ENCODE data around the gene SLC4A2.

DNA sequence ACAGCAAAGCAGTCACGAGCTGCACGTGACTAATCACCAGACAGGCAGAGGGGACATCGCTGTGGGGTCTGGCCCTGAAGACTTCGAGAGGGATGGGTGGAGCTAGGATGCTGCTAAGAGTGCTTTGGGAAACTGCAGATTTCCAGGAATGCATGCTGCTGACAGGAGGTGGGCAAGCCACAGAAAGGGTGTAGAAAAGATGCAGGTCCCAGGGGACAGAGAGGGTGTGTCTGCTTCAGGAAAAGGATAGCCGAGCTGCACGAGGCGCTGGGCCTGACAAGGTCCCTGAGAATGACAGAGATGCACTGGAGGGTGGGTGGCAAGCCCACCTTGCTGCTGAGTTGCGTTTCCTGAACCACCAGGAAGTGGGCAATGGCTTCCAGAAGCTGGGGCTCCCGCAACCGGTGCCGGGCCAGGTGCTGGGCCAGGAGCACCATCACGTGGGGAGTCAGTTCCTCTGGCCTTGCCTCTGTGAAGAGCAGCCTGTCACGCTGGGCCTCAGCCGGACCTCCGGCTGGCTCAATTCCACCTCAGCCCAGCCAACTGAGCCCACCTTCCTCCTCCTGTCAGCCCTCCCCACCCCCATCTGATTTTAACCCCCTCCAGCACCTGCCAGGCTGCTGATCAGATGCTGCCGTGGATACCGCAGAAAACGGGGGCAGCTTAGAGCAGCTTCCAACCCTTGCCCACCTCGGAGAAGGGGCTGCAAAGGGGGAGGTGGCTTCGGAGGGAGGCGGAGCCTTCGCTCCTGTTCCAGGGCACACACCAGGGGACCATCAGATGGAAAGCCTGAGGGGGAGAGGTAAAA lies 19.0 kb downstream of the SLC4A2 start:
- TF ChIP-seq POLR2A (IDR thresholded peaks at IDR 0.05; ENCODE audit: low read length) (no peak), GATA1 (IDR thresholded peaks at IDR 0.05; ENCODE audit: low read depth, low read length) (no peak)
